GM23338 (cell line): Measurements from ENCODE around the gene CRYBB3. TPM values are rescaled to one million over a fixed set of nuclear protein-coding genes. Genes with fewer than 3 reads are reported as not detected.
A peak's percentile ranks its signal among the peaks of the same experiment; 100 is the strongest.

Experiments used
- ATAC-seq: fragments of 200-7000 bp; cut with Tn5 transposase; 3 replicates; pipeline ENCODE4 v1.9.1; 2020
- DNase-seq: peaks from one replicate; pipeline ENCODE4 v3.0.0-alpha.2; 2015; ENCODE audit warnings: low spot score
- H2AFZ ChIP-seq: fragments of 200-600 bp; sonication (generic); 2 replicates; pipeline ENCODE4 v1.8.0; 2016; ENCODE audit warnings: antibody characterized with exemption, mild to moderate bottlenecking, moderate library complexity
- H3F3A ChIP-seq: fragments of 200-600 bp; sonication (generic); replicated peaks from 2 replicates; pipeline ENCODE4 v1.8.0; 2017; ENCODE audit warnings: antibody characterized with exemption, mixed run types, low read depth
- H3K27ac ChIP-seq: fragments of 200-600 bp; sonication (generic); 2 replicates; pipeline ENCODE4 v1.6.1; 2016; ENCODE audit warnings: low read depth
- H3K27me3 ChIP-seq: fragments of 200-600 bp; sonication (generic); 2 replicates; pipeline ENCODE4 v1.8.0; 2016; ENCODE audit warnings: mild to moderate bottlenecking, mixed run types, moderate library complexity; ENCODE audit not compliant: insufficient read depth
- H3K36me3 ChIP-seq: fragments of 200-600 bp; sonication (generic); 2 replicates; pipeline ENCODE4 v1.8.0; 2016; ENCODE audit warnings: mild to moderate bottlenecking; ENCODE audit not compliant: insufficient read depth
- H3K4me1 ChIP-seq: fragments of 200-600 bp; sonication (generic); 2 replicates; pipeline ENCODE4 v1.8.0; 2016; ENCODE audit warnings: mild to moderate bottlenecking, moderate library complexity; ENCODE audit not compliant: insufficient read depth
- H3K4me2 ChIP-seq: fragments of 200-600 bp; sonication (generic); 2 replicates; pipeline ENCODE4 v1.7.1; 2017; ENCODE audit warnings: mixed run types
- H3K4me3 ChIP-seq: fragments of 200-600 bp; sonication (generic); 2 replicates; pipeline ENCODE4 v1.6.1; 2016; ENCODE audit warnings: mixed run types
- H3K79me2 ChIP-seq: fragments of 200-600 bp; sonication (generic); replicated peaks from 2 replicates; pipeline ENCODE4 v1.8.0; 2017; ENCODE audit warnings: mild to moderate bottlenecking; ENCODE audit not compliant: insufficient read depth
- H3K9me2 ChIP-seq: fragments of 200-600 bp; sonication (generic); 2 replicates; pipeline ENCODE4 v1.8.0; 2017; ENCODE audit not compliant: insufficient read depth
- H4K20me1 ChIP-seq: fragments of 200-600 bp; sonication (generic); replicated peaks from 2 replicates; pipeline ENCODE4 v1.8.0; 2017; ENCODE audit warnings: mild to moderate bottlenecking; ENCODE audit not compliant: insufficient read depth
- H3K27ac Mint-ChIP-seq: 2 replicates; pipeline ENCODE4 v1.8.0; 2020; ENCODE audit warnings: inconsistent platforms, mild to moderate bottlenecking, moderate library complexity, mixed read lengths
- H3K27me3 Mint-ChIP-seq: 3 replicates; pipeline ENCODE4 v1.8.0; 2022; ENCODE audit warnings: low read depth, mild to moderate bottlenecking, moderate library complexity, mixed read lengths, inconsistent platforms; ENCODE audit not compliant: insufficient read depth, poor library complexity
- H3K36me3 Mint-ChIP-seq: 3 replicates; pipeline ENCODE4 v1.8.0; 2021; ENCODE audit warnings: low read depth, mild to moderate bottlenecking, inconsistent platforms, moderate library complexity, mixed read lengths
- H3K4me1 Mint-ChIP-seq: 3 replicates; pipeline ENCODE4 v1.8.0; 2020; ENCODE audit warnings: mild to moderate bottlenecking, inconsistent platforms, mixed read lengths
- H3K4me3 Mint-ChIP-seq: 3 replicates; pipeline ENCODE4 v1.8.0; 2021; ENCODE audit warnings: moderate library complexity, mild to moderate bottlenecking, inconsistent platforms, mixed read lengths
- H3K9me3 Mint-ChIP-seq: 3 replicates; pipeline ENCODE4 v1.8.0; 2020; ENCODE audit warnings: moderate library complexity, mild to moderate bottlenecking, inconsistent platforms, mixed read lengths
- ETS1 ChIP-seq: IDR thresholded peaks from 2 replicates; pipeline ENCODE4 v1.6.1; 2016; ENCODE audit warnings: antibody characterized with exemption
- EZH2 ChIP-seq: fragments of 200-600 bp; sonication (generic); IDR thresholded peaks from one replicate; pipeline ENCODE4 v1.8.0; 2017; ENCODE audit warnings: antibody characterized with exemption, mild to moderate bottlenecking, low read depth; ENCODE audit not compliant: unreplicated experiment
- EZH2phosphoT487 ChIP-seq: fragments of 200-600 bp; sonication (generic); IDR thresholded peaks from one replicate; pipeline ENCODE4 v1.8.1; 2018; ENCODE audit warnings: antibody characterized with exemption; ENCODE audit not compliant: unreplicated experiment
- POLR2AphosphoS5 ChIP-seq: IDR thresholded peaks from 2 replicates; pipeline ENCODE4 v1.6.1; 2016; ENCODE audit warnings: antibody characterized with exemption, low read depth
- STAT1 ChIP-seq: IDR thresholded peaks from one replicate; pipeline ENCODE4 v1.6.1; 2016; ENCODE audit warnings: antibody characterized with exemption; ENCODE audit not compliant: unreplicated experiment
- ZNF114 ChIP-seq: fragments of 250-450 bp; sonication (Bioruptor Pico); IDR thresholded peaks from 2 replicates; pipeline ENCODE4 v1.5.0; 2020; ENCODE audit warnings: mild to moderate bottlenecking, moderate library complexity
- ZNF331 ChIP-seq: fragments of 250-450 bp; sonication (Bioruptor Pico); IDR thresholded peaks from 2 replicates; pipeline ENCODE4 v1.5.0; 2020; ENCODE audit warnings: low read depth, mild to moderate bottlenecking, moderate library complexity
- ZNF462 ChIP-seq: fragments of 250-450 bp; sonication (Bioruptor Pico); IDR thresholded peaks from 2 replicates; pipeline ENCODE4 v1.5.0; 2020; ENCODE audit warnings: mild to moderate bottlenecking, moderate library complexity
- polyA plus RNA-seq: library from polyadenylated mRNA; unstranded; fragments of >200 nt; fragmentation: Nextera tagmentation; extraction: Ambion mirVana; gene quantifications from 2 replicates; pipeline ENCODE4 v1.2.1, GENCODE V29; 2016
- total RNA-seq: library from RNA; depleted of rRNA; stranded (reverse); fragments of >200 nt; shearing (Covaris generic); gene quantifications from 2 replicates; pipeline ENCODE4 v1.2.3, GENCODE V29; 2014
- TF ChIP-seq, protein P1 (sequence below), 2 experiments: fragments of 200-600 bp in 1 of 2; sonication (generic) in 1 of 2; conservative IDR thresholded peaks; 2 replicates each; pipeline versions ENCODE4 v1.5.1 to v1.6.1; 2016 to 2017; ENCODE audit warnings: antibody characterized with exemption in 2 of 2, low read depth in 2 of 2, mild to moderate bottlenecking in 2 of 2, moderate library complexity in 1 of 2

The CRYBB3 gene
- total and polyA plus RNA-seq, 2 experiments from 2014 or later, result 0.28 TPM; not detected in 1

DNA sequence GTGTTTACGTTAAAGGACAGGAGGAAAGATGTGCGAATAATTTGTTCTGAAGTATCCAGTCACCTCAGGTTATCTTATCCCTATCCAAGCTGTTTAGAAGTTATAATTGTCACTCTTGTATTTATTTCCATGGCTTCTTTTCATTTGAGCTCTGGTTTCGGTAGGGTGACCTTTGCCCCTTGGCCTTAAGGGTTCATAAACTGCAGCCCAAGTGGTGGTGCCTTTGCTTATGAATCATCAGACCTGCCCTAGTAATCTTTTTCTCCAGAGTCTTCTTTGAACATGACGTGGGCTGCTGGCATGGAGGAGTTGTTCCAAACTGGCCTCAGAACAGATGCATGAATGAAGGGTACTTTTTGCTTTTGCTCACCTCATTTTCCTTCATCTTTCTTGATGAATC, 6.5 kb upstream of the CRYBB3 start:
- TF ChIP-seq STAT1, result no peak
- TF ChIP-seq, protein P1, sequence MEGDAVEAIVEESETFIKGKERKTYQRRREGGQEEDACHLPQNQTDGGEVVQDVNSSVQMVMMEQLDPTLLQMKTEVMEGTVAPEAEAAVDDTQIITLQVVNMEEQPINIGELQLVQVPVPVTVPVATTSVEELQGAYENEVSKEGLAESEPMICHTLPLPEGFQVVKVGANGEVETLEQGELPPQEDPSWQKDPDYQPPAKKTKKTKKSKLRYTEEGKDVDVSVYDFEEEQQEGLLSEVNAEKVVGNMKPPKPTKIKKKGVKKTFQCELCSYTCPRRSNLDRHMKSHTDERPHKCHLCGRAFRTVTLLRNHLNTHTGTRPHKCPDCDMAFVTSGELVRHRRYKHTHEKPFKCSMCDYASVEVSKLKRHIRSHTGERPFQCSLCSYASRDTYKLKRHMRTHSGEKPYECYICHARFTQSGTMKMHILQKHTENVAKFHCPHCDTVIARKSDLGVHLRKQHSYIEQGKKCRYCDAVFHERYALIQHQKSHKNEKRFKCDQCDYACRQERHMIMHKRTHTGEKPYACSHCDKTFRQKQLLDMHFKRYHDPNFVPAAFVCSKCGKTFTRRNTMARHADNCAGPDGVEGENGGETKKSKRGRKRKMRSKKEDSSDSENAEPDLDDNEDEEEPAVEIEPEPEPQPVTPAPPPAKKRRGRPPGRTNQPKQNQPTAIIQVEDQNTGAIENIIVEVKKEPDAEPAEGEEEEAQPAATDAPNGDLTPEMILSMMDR (conservative IDR thresholded peaks at IDR 0.05; ENCODE audit: low read depth in 2 of 2), result no peak
- TF ChIP-seq EZH2phosphoT487, result no peak
- TF ChIP-seq EZH2, result no peak
- no peak for TF ChIP-seq ZNF331 (CRISPR knock-in tag)
- no peaks in the 10 kb centered on the region for H3K79me2 ChIP-seq
- Mint-ChIP-seq H3K9me3 (no peaks in the 10 kb centered on the region; the same call in 2 of the 3 replicates), H3K27ac (no peak overlapping the region), H3K36me3 (peaks cover 24% of the 10 kb centered on the region), H3K27me3 (peaks cover 3% of the 10 kb centered on the region), H3K4me3 (no peak overlapping the region), H3K4me1 (0 out of 3 replicates have a peak, but pooled peaks cover 3% of the 10 kb centered on the region)
- H3F3A ChIP-seq, result no peaks in the 10 kb centered on the region
- H3K4me2 ChIP-seq, result no peak overlapping the region
- H3K36me3 ChIP-seq, result no peaks in the 10 kb centered on the region; the same call in 1 of the 2 replicates
- H2AFZ ChIP-seq, result no peak overlapping the region
- no peaks in the 10 kb centered on the region for H3K27me3 ChIP-seq
- DNase-seq, result no peak
- H3K4me3 ChIP-seq, result no peak overlapping the region
- H3K27ac ChIP-seq, result no peak overlapping the region
- no peaks in the 10 kb centered on the region for H3K9me2 ChIP-seq
- no peaks in the 10 kb centered on the region for H3K4me1 ChIP-seq
- H4K20me1 ChIP-seq, result peaks cover 10% of the 10 kb centered on the region; the same call in 1 of the 2 replicates
- no peak for ATAC-seq

GRCh38 chr22:25193548-25193947, 6.1 kb upstream of the CRYBB3 start:
- H3K27me3 ChIP-seq, result no peaks in the 10 kb centered on the region
- no peak overlapping the region for H2AFZ ChIP-seq
- no peaks in the 10 kb centered on the region for H3K4me1 ChIP-seq
- H3K4me3 ChIP-seq, result no peak overlapping the region
- Mint-ChIP-seq H3K4me1 (0 out of 3 replicates have a peak, but pooled peaks cover 3% of the 10 kb centered on the region), H3K27ac (no peak overlapping the region), H3K27me3 (peaks cover 3% of the 10 kb centered on the region), H3K36me3 (peaks cover 22% of the 10 kb centered on the region), H3K9me3 (no peaks in the 10 kb centered on the region; the same call in 2 of the 3 replicates), H3K4me3 (no peak overlapping the region)
- no peaks in the 10 kb centered on the region for H3K79me2 ChIP-seq
- H3K27ac ChIP-seq, result no peak overlapping the region
- H3K36me3 ChIP-seq, result no peaks in the 10 kb centered on the region; the same call in 1 of the 2 replicates
- no peaks in the 10 kb centered on the region for H3K9me2 ChIP-seq
- ATAC-seq (peak; percentile 90), DNase-seq (peak; percentile 71)
- H4K20me1 ChIP-seq, result peaks cover 10% of the 10 kb centered on the region; the same call in 1 of the 2 replicates
- H3F3A ChIP-seq, result no peaks in the 10 kb centered on the region
- no peak overlapping the region for H3K4me2 ChIP-seq
- TF ChIP-seq, protein P1 (conservative IDR thresholded peaks at IDR 0.05; ENCODE audit: low read depth in 2 of 2), result no peak
- TF ChIP-seq ZNF114 (CRISPR knock-in tag), result no peak
- TF ChIP-seq ETS1, result no peak
- no peak for TF ChIP-seq POLR2AphosphoS5
- TF ChIP-seq ZNF462, result no peak
